Neural progenitor cell (in vitro differentiated cells): Measurements from ENCODE around the gene MARCO. TPM values are rescaled to one million over a fixed set of nuclear protein-coding genes. Genes with fewer than 3 reads are reported as not detected.

Experiments used
- DNase-seq: peaks from one replicate; pipeline ENCODE4 v3.0.0-alpha.2; 2016; ENCODE audit warnings: low spot score
- H2AFZ ChIP-seq: fragments of 200-600 bp; sonication (generic); replicated peaks from 2 replicates; pipeline ENCODE4 v1.6.1; 2016; ENCODE audit warnings: antibody characterized with exemption
- H3F3A ChIP-seq: fragments of 200-600 bp; sonication (generic); 2 replicates; pipeline ENCODE4 v1.6.1; 2016; ENCODE audit warnings: antibody characterized with exemption, low read depth
- H3K27ac ChIP-seq: fragments of 200-600 bp; sonication (generic); 2 replicates; pipeline ENCODE4 v1.5.1; 2016; ENCODE audit warnings: mild to moderate bottlenecking
- H3K27me3 ChIP-seq: fragments of 200-600 bp; sonication (generic); 2 replicates; pipeline ENCODE4 v1.6.1; 2016; ENCODE audit warnings: mild to moderate bottlenecking, moderate library complexity
- H3K36me3 ChIP-seq: fragments of 200-600 bp; sonication (generic); 2 replicates; pipeline ENCODE4 v1.5.1; 2016
- H3K4me1 ChIP-seq: fragments of 200-600 bp; sonication (generic); 2 replicates; pipeline ENCODE4 v1.6.1; 2016; ENCODE audit warnings: mixed run types
- H3K4me2 ChIP-seq: fragments of 200-600 bp; sonication (generic); 2 replicates; pipeline ENCODE4 v1.6.1; 2016
- H3K4me3 ChIP-seq: fragments of 200-600 bp; sonication (generic); 2 replicates; pipeline ENCODE4 v1.5.1; 2016
- H3K79me2 ChIP-seq: fragments of 200-600 bp; sonication (generic); 2 replicates; pipeline ENCODE4 v1.6.1; 2016; ENCODE audit warnings: low read depth
- H3K9ac ChIP-seq: fragments of 200-600 bp; sonication (generic); 2 replicates; pipeline ENCODE4 v1.6.1; 2016
- H3K9me3 ChIP-seq: fragments of 200-600 bp; sonication (generic); 2 replicates; pipeline ENCODE4 v1.5.1; 2016; ENCODE audit warnings: low read depth
- H4K20me1 ChIP-seq: fragments of 200-600 bp; sonication (generic); 2 replicates; pipeline ENCODE4 v1.6.1; 2016; ENCODE audit warnings: low read depth
- H3K27ac Mint-ChIP-seq: 3 replicates; pipeline ENCODE4 v1.8.0; 2021; ENCODE audit warnings: mixed read lengths
- H3K27me3 Mint-ChIP-seq: 2 replicates; pipeline ENCODE4 v1.8.0; 2022; ENCODE audit warnings: low read depth, mild to moderate bottlenecking, inconsistent platforms, moderate library complexity, mixed read lengths; ENCODE audit not compliant: insufficient read depth
- H3K36me3 Mint-ChIP-seq: 3 replicates; pipeline ENCODE4 v1.8.0; 2021; ENCODE audit warnings: mixed read lengths
- H3K4me1 Mint-ChIP-seq: 3 replicates; pipeline ENCODE4 v1.8.0; 2021; ENCODE audit warnings: mixed read lengths
- H3K4me3 Mint-ChIP-seq: 3 replicates; pipeline ENCODE4 v1.8.0; 2021; ENCODE audit warnings: mild to moderate bottlenecking, moderate library complexity, mixed read lengths
- H3K9me3 Mint-ChIP-seq: 3 replicates; pipeline ENCODE4 v1.8.0; 2020; ENCODE audit warnings: mixed read lengths
- EZH2 ChIP-seq: fragments of 200-600 bp; sonication (generic); IDR thresholded peaks from 2 replicates; pipeline ENCODE4 v1.6.1; 2017; ENCODE audit warnings: antibody characterized with exemption, mild to moderate bottlenecking, moderate library complexity
- EZH2phosphoT487 ChIP-seq: fragments of 200-600 bp; sonication (generic); IDR thresholded peaks from 2 replicates; pipeline ENCODE4 v1.6.1; 2017; ENCODE audit warnings: antibody characterized with exemption
- total RNA-seq: library from RNA; depleted of rRNA; stranded (reverse); fragments of >200 nt; gene quantifications from 2 replicates; pipeline ENCODE4 v1.2.3, GENCODE V29; 2015; ENCODE audit warnings: low replicate concordance
- TF ChIP-seq, protein P1 (sequence below): fragments of 200-600 bp; sonication (generic); IDR thresholded peaks from 2 replicates; pipeline ENCODE4 v1.5.1; 2017; ENCODE audit warnings: antibody characterized with exemption, mild to moderate bottlenecking

The MARCO gene
- total RNA-seq, 1 donor from 2014 or later: not detected

DNA sequence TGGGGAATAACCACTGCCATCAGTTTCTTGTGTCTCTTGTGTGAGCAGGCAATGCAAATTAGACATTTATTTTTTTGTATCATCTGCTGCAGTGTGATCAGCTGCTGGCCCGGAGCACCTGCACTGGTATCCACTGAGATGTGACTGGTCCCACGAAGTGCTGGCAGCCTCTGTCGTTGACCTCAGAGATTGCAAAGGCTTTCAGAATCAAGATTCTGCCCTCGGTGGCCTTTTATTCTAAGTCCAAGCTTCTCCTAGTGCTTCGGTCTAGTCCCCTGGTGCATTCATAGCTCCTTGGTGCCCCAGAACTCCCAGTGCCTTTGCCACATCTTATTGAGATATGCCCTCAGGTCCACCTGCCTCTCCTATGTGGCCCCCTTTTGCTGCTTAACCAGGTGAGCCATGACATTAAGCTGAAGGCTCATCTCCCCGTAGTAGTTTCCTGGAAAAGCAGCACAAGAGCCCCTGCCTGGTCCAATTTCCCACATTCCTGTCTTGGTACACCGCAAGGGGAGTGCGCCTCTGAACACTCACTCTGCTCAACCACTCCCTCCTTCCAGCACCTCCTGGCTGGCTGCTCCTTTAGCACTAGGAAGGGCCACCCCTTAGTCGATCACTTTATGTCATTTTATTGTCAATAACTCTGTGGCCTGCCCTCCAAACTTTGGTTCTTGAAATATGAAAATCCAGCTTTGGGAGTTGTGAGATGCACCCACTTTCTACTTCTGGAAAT, 27.1 kb upstream of the MARCO start:
- Mint-ChIP-seq H3K27ac (no peak overlapping the region), H3K27me3 (peaks cover 2% of the 10 kb centered on the region), H3K36me3 (no peaks in the 10 kb centered on the region), H3K9me3 (no peaks in the 10 kb centered on the region), H3K4me1 (no peaks in the 10 kb centered on the region), H3K4me3 (no peak overlapping the region)
- no peaks in the 10 kb centered on the region for H3K36me3 ChIP-seq
- no peak overlapping the region for H2AFZ ChIP-seq
- H4K20me1 ChIP-seq: no peaks in the 10 kb centered on the region
- H3K27ac ChIP-seq: no peak overlapping the region
- H3K79me2 ChIP-seq: no peaks in the 10 kb centered on the region
- no peaks in the 10 kb centered on the region for H3K4me1 ChIP-seq
- DNase-seq: no peak
- H3K4me2 ChIP-seq: no peak overlapping the region
- H3K4me3 ChIP-seq: no peak overlapping the region
- TF ChIP-seq, protein P1, sequence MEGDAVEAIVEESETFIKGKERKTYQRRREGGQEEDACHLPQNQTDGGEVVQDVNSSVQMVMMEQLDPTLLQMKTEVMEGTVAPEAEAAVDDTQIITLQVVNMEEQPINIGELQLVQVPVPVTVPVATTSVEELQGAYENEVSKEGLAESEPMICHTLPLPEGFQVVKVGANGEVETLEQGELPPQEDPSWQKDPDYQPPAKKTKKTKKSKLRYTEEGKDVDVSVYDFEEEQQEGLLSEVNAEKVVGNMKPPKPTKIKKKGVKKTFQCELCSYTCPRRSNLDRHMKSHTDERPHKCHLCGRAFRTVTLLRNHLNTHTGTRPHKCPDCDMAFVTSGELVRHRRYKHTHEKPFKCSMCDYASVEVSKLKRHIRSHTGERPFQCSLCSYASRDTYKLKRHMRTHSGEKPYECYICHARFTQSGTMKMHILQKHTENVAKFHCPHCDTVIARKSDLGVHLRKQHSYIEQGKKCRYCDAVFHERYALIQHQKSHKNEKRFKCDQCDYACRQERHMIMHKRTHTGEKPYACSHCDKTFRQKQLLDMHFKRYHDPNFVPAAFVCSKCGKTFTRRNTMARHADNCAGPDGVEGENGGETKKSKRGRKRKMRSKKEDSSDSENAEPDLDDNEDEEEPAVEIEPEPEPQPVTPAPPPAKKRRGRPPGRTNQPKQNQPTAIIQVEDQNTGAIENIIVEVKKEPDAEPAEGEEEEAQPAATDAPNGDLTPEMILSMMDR: no peak
- TF ChIP-seq EZH2phosphoT487: no peak
- no peak for TF ChIP-seq EZH2
- H3F3A ChIP-seq: no peaks in the 10 kb centered on the region
- no peaks in the 10 kb centered on the region for H3K9me3 ChIP-seq
- no peaks in the 10 kb centered on the region for H3K27me3 ChIP-seq
- no peak overlapping the region for H3K9ac ChIP-seq

DNA sequence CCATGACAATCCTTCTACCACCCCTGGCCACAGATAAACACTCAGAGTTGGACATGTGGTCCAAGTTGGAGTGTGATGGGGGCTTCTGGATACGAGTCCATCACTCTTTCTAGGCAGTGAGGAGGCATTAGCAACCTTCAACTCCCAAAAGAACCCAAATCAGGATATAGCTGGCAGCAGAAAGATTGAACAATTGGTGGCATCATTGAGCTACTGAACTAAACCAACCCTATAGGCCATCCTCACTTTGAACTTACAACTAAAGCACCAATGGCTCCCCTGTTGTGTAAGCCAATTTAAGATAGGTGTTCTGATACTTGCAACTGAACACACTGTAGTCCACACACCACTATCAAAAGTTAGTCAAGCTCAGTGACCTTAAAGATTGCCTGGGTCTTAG, 24.0 kb upstream of the MARCO start:
- no peaks in the 10 kb centered on the region for H4K20me1 ChIP-seq
- no peaks in the 10 kb centered on the region for H3K9me3 Mint-ChIP-seq

DNA sequence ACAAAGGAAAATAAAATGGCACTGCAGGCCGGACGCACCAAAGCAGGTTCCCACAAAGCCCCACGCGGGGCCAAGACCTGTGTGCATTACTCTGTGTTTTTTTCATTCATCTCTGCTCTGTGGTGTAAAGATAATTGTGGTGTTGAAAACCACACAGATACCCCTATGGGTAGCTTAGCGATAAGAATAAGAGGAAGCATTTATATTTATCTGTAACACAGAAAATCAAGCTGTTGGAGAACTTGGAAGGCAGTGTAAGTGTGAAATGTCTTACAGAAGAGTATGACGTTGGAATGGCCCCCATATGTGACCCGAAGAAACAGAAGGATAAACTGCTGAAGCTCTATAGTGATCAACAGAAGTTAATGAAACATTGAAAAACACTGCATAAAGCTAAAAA, 20.3 kb upstream of the MARCO start:
- no peaks in the 10 kb centered on the region for H3K9me3 ChIP-seq
- H3K79me2 ChIP-seq: no peaks in the 10 kb centered on the region
- H3K27me3 ChIP-seq: no peaks in the 10 kb centered on the region
- H3K4me1 ChIP-seq: no peaks in the 10 kb centered on the region
- H3K4me3 ChIP-seq: no peak overlapping the region
- no peaks in the 10 kb centered on the region for H3F3A ChIP-seq
- H3K36me3 ChIP-seq: no peaks in the 10 kb centered on the region
- no peaks in the 10 kb centered on the region for H3K36me3 Mint-ChIP-seq
- H3K9me3 Mint-ChIP-seq: no peaks in the 10 kb centered on the region
- no peak overlapping the region for H2AFZ ChIP-seq
- DNase-seq: no peak
- no peak overlapping the region for H3K4me3 Mint-ChIP-seq
- H3K9ac ChIP-seq: no peak overlapping the region
- H3K4me2 ChIP-seq: no peak overlapping the region
- no peak for TF ChIP-seq EZH2phosphoT487
- no peaks in the 10 kb centered on the region for H3K27me3 Mint-ChIP-seq
- no peak overlapping the region for H3K27ac Mint-ChIP-seq
- no peaks in the 10 kb centered on the region for H3K4me1 Mint-ChIP-seq
- H3K27ac ChIP-seq: no peak overlapping the region
- H4K20me1 ChIP-seq: no peaks in the 10 kb centered on the region

More for the DNA sequence above, 24.0 kb upstream of the MARCO start:
- Histone ChIP-seq H3K79me2 (no peaks in the 10 kb centered on the region), H3K4me2 (no peak overlapping the region), H3K9ac (no peak overlapping the region), H3K4me3 (no peak overlapping the region), H3F3A (no peaks in the 10 kb centered on the region), H3K27ac (no peak overlapping the region), H3K9me3 (no peaks in the 10 kb centered on the region), H3K36me3 (no peaks in the 10 kb centered on the region), H2AFZ (no peak overlapping the region), H3K4me1 (no peaks in the 10 kb centered on the region), H3K27me3 (no peaks in the 10 kb centered on the region)
- H3K27ac Mint-ChIP-seq: no peak overlapping the region
- H3K36me3 Mint-ChIP-seq: no peaks in the 10 kb centered on the region
- H3K4me3 Mint-ChIP-seq: no peak overlapping the region
- H3K4me1 Mint-ChIP-seq: no peaks in the 10 kb centered on the region
- no peaks in the 10 kb centered on the region for H3K27me3 Mint-ChIP-seq
- DNase-seq: no peak
- TF ChIP-seq EZH2 (no peak), EZH2phosphoT487 (no peak)
- TF ChIP-seq, protein P1: no peak

DNA sequence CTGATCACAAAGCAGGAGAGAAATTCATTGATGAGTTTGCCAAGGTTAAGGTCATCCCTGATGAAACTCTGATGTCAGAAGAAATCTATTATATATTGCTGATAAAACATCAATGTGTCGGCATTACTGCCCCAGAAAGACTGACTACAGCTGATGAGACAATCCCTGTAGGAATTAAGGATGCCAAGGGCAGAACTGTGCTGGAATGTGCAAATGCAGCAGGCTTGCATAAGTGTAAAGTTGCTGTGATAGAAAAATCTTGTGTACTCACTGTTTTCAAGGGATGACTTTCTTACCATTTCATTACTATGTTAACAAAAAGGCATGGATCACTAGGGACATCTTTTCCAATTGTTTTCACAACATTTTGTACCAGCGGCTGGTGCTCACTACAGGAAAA, 19.7 kb upstream of the MARCO start:
- Histone ChIP-seq H3K9me3 (no peaks in the 10 kb centered on the region), H2AFZ (no peak overlapping the region), H3K79me2 (no peaks in the 10 kb centered on the region), H3K4me3 (no peak overlapping the region), H3K9ac (no peak overlapping the region), H3F3A (no peaks in the 10 kb centered on the region), H3K4me2 (no peak overlapping the region), H3K36me3 (no peaks in the 10 kb centered on the region), H4K20me1 (no peaks in the 10 kb centered on the region), H3K27me3 (no peaks in the 10 kb centered on the region), H3K4me1 (no peaks in the 10 kb centered on the region), H3K27ac (no peak overlapping the region)
- Mint-ChIP-seq H3K9me3 (no peaks in the 10 kb centered on the region), H3K36me3 (no peaks in the 10 kb centered on the region), H3K4me3 (no peak overlapping the region), H3K27me3 (no peaks in the 10 kb centered on the region), H3K4me1 (no peaks in the 10 kb centered on the region), H3K27ac (no peak overlapping the region)
- TF ChIP-seq, protein P1: no peak
- TF ChIP-seq EZH2 (no peak), EZH2phosphoT487 (no peak)
- no peak for DNase-seq
